GM12873 (cell line): ENCODE data around the gene NDUFAF2.
A peak's percentile ranks its signal among the peaks of the same experiment; 100 is the strongest.

Experiments used
- TF ChIP-seq, protein P1 (sequence below): IDR thresholded peaks from 2 replicates; pipeline ENCODE4 v1.5.1; 2012; ENCODE audit warnings: low read depth, mild to moderate bottlenecking, moderate library complexity, low read length, control low read depth; ENCODE audit not compliant: insufficient read depth; ENCODE audit errors: missing control alignments

Gene NDUFAF2

DNA sequence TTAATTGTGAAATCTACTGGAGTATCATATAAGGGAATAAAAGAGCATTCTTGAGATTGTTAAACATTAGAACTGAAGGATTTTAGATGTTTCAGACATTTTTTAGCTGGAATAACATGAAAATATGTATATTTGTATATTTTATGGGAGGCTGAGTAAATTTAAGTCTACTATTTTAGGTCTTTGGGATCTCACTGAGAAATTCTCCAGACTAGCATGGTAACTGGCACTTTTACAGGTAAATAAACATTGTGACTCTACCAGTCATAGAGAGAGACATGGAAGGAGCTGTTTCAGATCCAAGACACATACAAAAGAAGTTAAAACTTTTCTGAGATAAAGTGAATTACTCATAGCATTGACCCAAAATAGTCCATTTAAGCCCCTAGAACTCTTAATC is 59.4 kb downstream of the NDUFAF2 start:
- TF ChIP-seq, protein P1, sequence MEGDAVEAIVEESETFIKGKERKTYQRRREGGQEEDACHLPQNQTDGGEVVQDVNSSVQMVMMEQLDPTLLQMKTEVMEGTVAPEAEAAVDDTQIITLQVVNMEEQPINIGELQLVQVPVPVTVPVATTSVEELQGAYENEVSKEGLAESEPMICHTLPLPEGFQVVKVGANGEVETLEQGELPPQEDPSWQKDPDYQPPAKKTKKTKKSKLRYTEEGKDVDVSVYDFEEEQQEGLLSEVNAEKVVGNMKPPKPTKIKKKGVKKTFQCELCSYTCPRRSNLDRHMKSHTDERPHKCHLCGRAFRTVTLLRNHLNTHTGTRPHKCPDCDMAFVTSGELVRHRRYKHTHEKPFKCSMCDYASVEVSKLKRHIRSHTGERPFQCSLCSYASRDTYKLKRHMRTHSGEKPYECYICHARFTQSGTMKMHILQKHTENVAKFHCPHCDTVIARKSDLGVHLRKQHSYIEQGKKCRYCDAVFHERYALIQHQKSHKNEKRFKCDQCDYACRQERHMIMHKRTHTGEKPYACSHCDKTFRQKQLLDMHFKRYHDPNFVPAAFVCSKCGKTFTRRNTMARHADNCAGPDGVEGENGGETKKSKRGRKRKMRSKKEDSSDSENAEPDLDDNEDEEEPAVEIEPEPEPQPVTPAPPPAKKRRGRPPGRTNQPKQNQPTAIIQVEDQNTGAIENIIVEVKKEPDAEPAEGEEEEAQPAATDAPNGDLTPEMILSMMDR, result no peak

DNA sequence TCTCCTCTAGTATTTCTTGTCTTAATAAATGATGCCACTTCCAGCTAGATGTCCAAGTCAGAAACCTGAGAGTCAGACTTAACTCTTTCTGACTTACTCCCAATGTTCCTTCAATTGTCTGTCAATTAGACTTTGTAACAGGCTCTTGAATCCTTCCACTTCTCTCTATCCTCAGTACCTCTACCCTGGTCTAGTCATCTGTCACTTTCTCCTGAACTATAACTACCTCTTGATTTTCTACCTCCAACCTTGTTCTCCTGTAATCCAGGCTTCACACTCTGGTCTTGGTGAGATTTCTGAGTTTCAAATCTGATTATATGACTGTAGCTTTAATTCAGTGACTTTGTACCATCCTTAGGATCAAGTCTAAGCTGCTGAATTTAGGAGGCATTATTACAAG is 64.9 kb downstream of the NDUFAF2 start:
- TF ChIP-seq, protein P1, result no peak

GRCh38 chr5:61010467-61011454 is 65.8 kb downstream of the NDUFAF2 start:
- TF ChIP-seq, protein P1, result peak; percentile 2

- TF ChIP-seq, protein P1, result no peak
These were observed 73.1 kb downstream of the NDUFAF2 start for GRCh38 chr5:61018062-61018461.

GRCh38 chr5:61019642-61020041 is 74.6 kb downstream of the NDUFAF2 start:
- TF ChIP-seq, protein P1, result no peak

- TF ChIP-seq, protein P1, result no peak
These were observed 75.4 kb downstream of the NDUFAF2 start for GRCh38 chr5:61020415-61020814.

GRCh38 chr5:61023131-61023530 is 78.1 kb downstream of the NDUFAF2 start:
- TF ChIP-seq, protein P1, result no peak
